LNCaP clone FGC (cell line): Measurements from ENCODE around the gene CPA1.

Source experiments
- DNase-seq: peaks from one replicate; pipeline ENCODE4 v3.0.0-alpha.2; 2011; ENCODE audit warnings: low read depth
- H3K4me3 ChIP-seq: 2 replicates; pipeline ENCODE4 v1.5.1; 2011; ENCODE audit warnings: mild to moderate bottlenecking, low read depth, low read length, control low read depth
- CTCF ChIP-seq: IDR thresholded peaks from 2 replicates; pipeline ENCODE4 v1.5.1; 2012; ENCODE audit warnings: mild to moderate bottlenecking; ENCODE audit not compliant: control insufficient read depth, insufficient read depth; ENCODE audit errors: extremely low read depth

CPA1 gene

GRCh38 chr7:130341882-130342281 lies 38.4 kb upstream of the CPA1 start:
- no peak for DNase-seq
- no peak for TF ChIP-seq CTCF
- H3K4me3 ChIP-seq = no peak overlapping the region

- no peak for DNase-seq
- TF ChIP-seq CTCF = no peak
- H3K4me3 ChIP-seq = no peak overlapping the region
Observed at GRCh38 chr7:130342701-130343380, 37.5 kb upstream of the CPA1 start.

GRCh38 chr7:130344271-130344866 lies 35.9 kb upstream of the CPA1 start, which contains the start of gene CPA5:
Gene CPA5, plus strand, starts transcription at chr7:130344816. Its CDS starts 1,670 bp downstream, at chr7:130346486.
- TF ChIP-seq CTCF = no peak

GRCh38 chr7:130345136-130345535 lies 35.2 kb upstream of the CPA1 start:
- no peak for TF ChIP-seq CTCF
- no peak for DNase-seq
- H3K4me3 ChIP-seq = no peak overlapping the region

More at GRCh38 chr7:130344271-130344866, 35.9 kb upstream of the CPA1 start, which contains the start of gene CPA5:
- DNase-seq = no peak
- H3K4me3 ChIP-seq = no peak within 1 kb of the TSS

- TF ChIP-seq CTCF = no peak
- no peak overlapping the region for H3K4me3 ChIP-seq
- no peak for DNase-seq
Observed at GRCh38 chr7:130345725-130346124, 34.6 kb upstream of the CPA1 start.

GRCh38 chr7:130346177-130346905 lies 34.0 kb upstream of the CPA1 start:
- no peak overlapping the region for H3K4me3 ChIP-seq
- no peak for TF ChIP-seq CTCF
- no peak for DNase-seq

- TF ChIP-seq CTCF = no peak
- DNase-seq = no peak
- no peak overlapping the region for H3K4me3 ChIP-seq
Observed at GRCh38 chr7:130346941-130347340, 33.4 kb upstream of the CPA1 start.
